Measurements from ENCODE around the gene MCUR1. TPM values are rescaled to one million over a fixed set of nuclear protein-coding genes. Genes with fewer than 3 reads are reported as not detected.
"Not testable (repeated sequence)": the region's sequence is repeated elsewhere in the genome, so short reads cannot be mapped to it uniquely, and the experiment has no call there.

Gene MCUR1
- total and polyA plus RNA-seq, 4 donors = 8.0 to 42.1 (median 20.6) TPM

DNA sequence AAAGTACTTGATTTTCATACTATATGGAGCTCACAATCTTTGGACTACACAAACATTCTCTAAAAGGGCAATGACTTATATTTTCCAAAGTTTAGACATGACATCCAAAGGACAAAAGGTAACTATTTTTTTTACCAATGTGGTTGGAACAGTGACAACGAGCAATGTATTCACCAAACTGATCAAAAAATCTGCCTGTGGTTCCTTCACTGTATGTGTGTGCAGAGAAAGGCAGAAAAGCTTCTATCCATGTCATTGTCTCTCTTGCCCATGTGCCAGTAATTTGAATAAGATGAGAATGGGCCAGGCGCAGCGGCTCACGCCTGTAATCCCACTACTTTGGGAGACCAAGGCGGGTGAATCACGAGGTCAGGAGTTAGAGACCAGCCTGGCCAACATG is 25.5 kb downstream of the MCUR1 start:
- H3K9ac ChIP-seq (ENCODE audit: insufficient read depth in 1 of 2, low read length in 2 of 2) = no peak overlapping the region
- H3K9me3 ChIP-seq (ENCODE audit: control insufficient read depth in 4 of 4, insufficient read depth in 3 of 4, low read length in 3 of 4) = no peaks in the 10 kb centered on the region

DNA sequence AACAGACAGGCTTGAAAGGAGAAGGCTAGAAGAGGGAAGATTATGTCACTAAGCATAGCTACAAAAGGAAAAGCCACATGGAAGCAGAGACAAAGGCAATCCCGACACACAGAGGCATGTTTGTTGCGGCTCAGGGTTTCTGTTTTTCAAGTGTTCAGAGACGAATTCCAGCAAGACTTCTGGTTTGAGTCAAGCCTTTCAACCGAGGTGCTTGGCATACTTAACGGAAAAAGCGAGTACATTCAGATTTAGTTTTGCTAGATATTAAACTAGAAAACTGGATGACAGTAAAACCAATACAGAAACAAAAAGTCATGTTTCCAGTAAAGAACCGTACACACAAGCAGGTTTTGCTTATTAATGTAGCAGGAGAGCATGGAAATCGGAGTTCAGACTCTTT is 27.2 kb downstream of the MCUR1 start:
- WGBS, 2 donors = 56 to 78% methylated on average over 8 of the region's 8 CpGs

More for the DNA sequence above, 25.5 kb downstream of the MCUR1 start:
- ATAC-seq (ENCODE audit: insufficient read depth, low FRiP score) (no peak), DNase-seq (no peak)
- H3K4me1 ChIP-seq (ENCODE audit: control insufficient read depth in 5 of 5, insufficient read depth in 5 of 5, low read length in 5 of 5) = peaks cover 0 to 4% (median 0%) of the 10 kb centered on the region in 5 donors
- no peak overlapping the region for H3K4me3 ChIP-seq
- H3K27ac ChIP-seq (ENCODE audit: low read depth in 1 of 2, low read length in 1 of 2) = no peak overlapping the region
- H3K36me3 ChIP-seq (ENCODE audit: control insufficient read depth in 4 of 4, insufficient read depth in 4 of 4, low read length in 4 of 4) = peaks cover 0 to 10% (median 2%) of the 10 kb centered on the region in 4 donors
- 89 to 96% methylated on average over 6 of the region's 6 CpGs for WGBS, 2 donors
- TF ChIP-seq, protein P1, sequence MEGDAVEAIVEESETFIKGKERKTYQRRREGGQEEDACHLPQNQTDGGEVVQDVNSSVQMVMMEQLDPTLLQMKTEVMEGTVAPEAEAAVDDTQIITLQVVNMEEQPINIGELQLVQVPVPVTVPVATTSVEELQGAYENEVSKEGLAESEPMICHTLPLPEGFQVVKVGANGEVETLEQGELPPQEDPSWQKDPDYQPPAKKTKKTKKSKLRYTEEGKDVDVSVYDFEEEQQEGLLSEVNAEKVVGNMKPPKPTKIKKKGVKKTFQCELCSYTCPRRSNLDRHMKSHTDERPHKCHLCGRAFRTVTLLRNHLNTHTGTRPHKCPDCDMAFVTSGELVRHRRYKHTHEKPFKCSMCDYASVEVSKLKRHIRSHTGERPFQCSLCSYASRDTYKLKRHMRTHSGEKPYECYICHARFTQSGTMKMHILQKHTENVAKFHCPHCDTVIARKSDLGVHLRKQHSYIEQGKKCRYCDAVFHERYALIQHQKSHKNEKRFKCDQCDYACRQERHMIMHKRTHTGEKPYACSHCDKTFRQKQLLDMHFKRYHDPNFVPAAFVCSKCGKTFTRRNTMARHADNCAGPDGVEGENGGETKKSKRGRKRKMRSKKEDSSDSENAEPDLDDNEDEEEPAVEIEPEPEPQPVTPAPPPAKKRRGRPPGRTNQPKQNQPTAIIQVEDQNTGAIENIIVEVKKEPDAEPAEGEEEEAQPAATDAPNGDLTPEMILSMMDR (IDR thresholded peaks at IDR 0.05; ENCODE audit: control extremely low read depth, extremely low read depth) = no peak
- H3K27me3 ChIP-seq (ENCODE audit: control insufficient read depth in 3 of 3, insufficient read depth in 3 of 3, low read length in 2 of 3) = no peaks in the 10 kb centered on the region

DNA sequence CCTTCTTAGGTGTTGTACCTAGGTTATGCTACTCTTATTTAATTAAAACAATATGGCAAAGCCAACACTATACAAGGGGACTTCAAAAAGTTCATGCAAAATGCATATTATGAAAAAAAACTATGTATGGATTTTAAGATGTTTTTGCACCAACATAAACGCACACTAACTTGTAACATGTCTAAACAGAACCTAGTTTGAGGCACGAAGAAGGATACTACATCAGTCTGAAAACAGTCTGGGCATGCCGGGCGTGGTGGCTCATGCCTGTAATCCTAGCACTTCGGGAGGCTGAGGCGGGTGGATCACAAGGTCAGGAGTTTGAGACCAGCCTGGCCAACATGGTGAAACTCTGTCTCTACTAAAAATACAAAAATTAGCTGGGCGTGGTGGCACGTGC is 34.2 kb downstream of the MCUR1 start:
- H3K27ac ChIP-seq (ENCODE audit: low read depth in 1 of 2, low read length in 1 of 2); H3K27me3 ChIP-seq (ENCODE audit: control insufficient read depth in 3 of 3, insufficient read depth in 3 of 3, low read length in 2 of 3); H3K9me3 ChIP-seq (ENCODE audit: control insufficient read depth in 4 of 4, insufficient read depth in 3 of 4, low read length in 3 of 4); H3K4me3 ChIP-seq; ATAC-seq (ENCODE audit: insufficient read depth, low FRiP score); H3K9ac ChIP-seq (ENCODE audit: insufficient read depth in 1 of 2, low read length in 2 of 2); H3K36me3 ChIP-seq (ENCODE audit: control insufficient read depth in 4 of 4, insufficient read depth in 4 of 4, low read length in 4 of 4); DNase-seq; H3K4me1 ChIP-seq (ENCODE audit: control insufficient read depth in 5 of 5, insufficient read depth in 5 of 5, low read length in 5 of 5): not testable (repeated sequence)
- WGBS, 2 donors = 91 to 92% methylated on average over 8 of the region's 8 CpGs

More for the DNA sequence above, 27.2 kb downstream of the MCUR1 start:
- Histone ChIP-seq H3K27ac (ENCODE audit: low read depth in 1 of 2, low read length in 1 of 2) (no peak overlapping the region), H3K9me3 (ENCODE audit: control insufficient read depth in 4 of 4, insufficient read depth in 3 of 4, low read length in 3 of 4) (no peaks in the 10 kb centered on the region), H3K4me3 (no peak overlapping the region), H3K27me3 (ENCODE audit: control insufficient read depth in 3 of 3, insufficient read depth in 3 of 3, low read length in 2 of 3) (no peaks in the 10 kb centered on the region), H3K4me1 (ENCODE audit: control insufficient read depth in 5 of 5, insufficient read depth in 5 of 5, low read length in 5 of 5) (peaks cover 0 to 3% (median 0%) of the 10 kb centered on the region in 5 donors), H3K9ac (ENCODE audit: insufficient read depth in 1 of 2, low read length in 2 of 2) (peak overlapping the region in 1 of 2 donors; percentile 16), H3K36me3 (ENCODE audit: control insufficient read depth in 4 of 4, insufficient read depth in 4 of 4, low read length in 4 of 4) (peaks cover 0 to 6% (median 2%) of the 10 kb centered on the region in 4 donors)
- ATAC-seq (ENCODE audit: insufficient read depth, low FRiP score) (no peak), DNase-seq (peak; percentile 34 to 80 (median 63))
- TF ChIP-seq, protein P1 (IDR thresholded peaks at IDR 0.05; ENCODE audit: control extremely low read depth, extremely low read depth) = no peak

DNA sequence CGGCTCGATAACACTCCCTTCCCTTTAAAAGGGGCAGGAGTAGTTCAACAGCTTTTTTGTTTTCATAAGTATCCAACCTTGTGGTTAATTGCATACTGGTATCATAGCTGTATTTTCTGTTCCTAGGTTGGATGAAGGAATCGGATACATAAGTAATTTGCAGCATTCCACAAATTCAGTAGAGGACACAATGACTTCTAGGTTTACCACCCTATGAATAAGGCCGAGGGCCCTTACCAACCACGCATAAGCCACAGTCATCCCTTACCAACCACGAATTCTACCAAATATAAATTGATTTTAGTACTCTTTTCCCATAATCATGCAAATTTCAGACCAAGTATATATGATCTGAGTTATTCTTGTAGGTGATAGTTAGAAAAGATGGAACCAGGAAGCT is 36.3 kb downstream of the MCUR1 start:
- no peaks in the 10 kb centered on the region for H3K4me1 ChIP-seq (ENCODE audit: control insufficient read depth in 5 of 5, insufficient read depth in 5 of 5, low read length in 5 of 5)
- no peaks in the 10 kb centered on the region for H3K9me3 ChIP-seq (ENCODE audit: control insufficient read depth in 4 of 4, insufficient read depth in 3 of 4, low read length in 3 of 4)
- 91 to 95% methylated on average over 6 of the region's 6 CpGs for WGBS, 2 donors
- H3K27me3 ChIP-seq (ENCODE audit: control insufficient read depth in 3 of 3, insufficient read depth in 3 of 3, low read length in 2 of 3) = no peaks in the 10 kb centered on the region
- TF ChIP-seq, protein P1 (IDR thresholded peaks at IDR 0.05; ENCODE audit: control extremely low read depth, extremely low read depth) = no peak
- no peak overlapping the region for H3K4me3 ChIP-seq
- ATAC-seq (ENCODE audit: insufficient read depth, low FRiP score) (no peak), DNase-seq (no peak)
- H3K9ac ChIP-seq (ENCODE audit: insufficient read depth in 1 of 2, low read length in 2 of 2) = no peak overlapping the region
- H3K27ac ChIP-seq (ENCODE audit: low read depth in 1 of 2, low read length in 1 of 2) = no peak overlapping the region
- H3K36me3 ChIP-seq (ENCODE audit: control insufficient read depth in 4 of 4, insufficient read depth in 4 of 4, low read length in 4 of 4) = no peaks in the 10 kb centered on the region

Data from lung (tissue), 12 donors.